GM21528 (cell line): Measurements from ENCODE around the gene MRFAP1.
A peak's percentile ranks its signal among the peaks of the same experiment; 100 is the strongest.

Source experiments
- ATAC-seq: cut with Tn5 transposase; IDR thresholded peaks from one replicate; pipeline ENCODE4 v1.9.1; 2021; ENCODE audit warnings: mild to moderate bottlenecking, moderate library complexity; ENCODE audit not compliant: unreplicated experiment, low FRiP score

The MRFAP1 gene

GRCh38 chr4:6640292-6641163, at the start of gene MRFAP1:
MRFAP1 (plus strand) TSS chr4:6640685; CDS start chr4:6640863, 178 bp downstream.
- ATAC-seq = peak; percentile 82

GRCh38 chr4:6591313-6591712, 49.2 kb upstream of the MRFAP1 start:
- ATAC-seq = no peak

- ATAC-seq = no peak
These were observed 48.7 kb upstream of the MRFAP1 start for GRCh38 chr4:6591781-6592180.

DNA sequence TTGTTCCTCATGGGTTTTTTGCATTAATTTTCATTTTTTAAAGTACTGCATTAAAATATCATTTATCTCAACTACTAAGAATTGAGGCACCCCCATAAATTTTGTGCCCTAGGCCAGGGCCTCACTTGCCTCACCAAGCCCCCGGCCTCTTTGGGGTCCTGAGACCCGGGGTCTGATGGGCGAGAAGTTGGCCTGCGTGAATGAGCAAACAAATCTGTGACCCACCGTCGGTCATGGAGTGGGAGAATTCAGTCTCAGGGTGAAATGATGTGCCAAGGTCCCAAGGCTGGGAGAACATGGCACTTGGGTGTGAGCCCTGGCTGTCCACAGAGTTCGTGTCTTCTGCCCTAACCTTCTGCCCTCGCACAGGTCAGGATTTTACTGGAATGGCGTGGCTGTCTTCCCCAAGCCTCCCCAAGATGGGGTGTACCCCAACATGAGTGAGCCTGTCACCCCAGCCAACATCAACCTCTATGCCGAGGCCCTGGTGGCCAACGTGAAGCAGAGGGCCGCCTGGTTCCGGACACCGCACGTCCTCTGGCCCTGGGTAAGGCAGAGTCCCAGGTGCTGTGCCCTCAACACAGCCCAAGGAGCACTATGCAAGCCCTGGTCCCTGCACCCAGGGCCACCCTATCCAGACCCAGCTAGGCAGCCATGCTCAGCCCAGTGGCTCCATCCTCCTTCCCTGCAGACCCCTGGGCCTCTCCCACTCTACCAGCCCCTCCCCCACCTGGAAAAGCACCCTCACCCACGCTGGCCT, 47.5 kb upstream of the MRFAP1 start:
- no peak for ATAC-seq

DNA sequence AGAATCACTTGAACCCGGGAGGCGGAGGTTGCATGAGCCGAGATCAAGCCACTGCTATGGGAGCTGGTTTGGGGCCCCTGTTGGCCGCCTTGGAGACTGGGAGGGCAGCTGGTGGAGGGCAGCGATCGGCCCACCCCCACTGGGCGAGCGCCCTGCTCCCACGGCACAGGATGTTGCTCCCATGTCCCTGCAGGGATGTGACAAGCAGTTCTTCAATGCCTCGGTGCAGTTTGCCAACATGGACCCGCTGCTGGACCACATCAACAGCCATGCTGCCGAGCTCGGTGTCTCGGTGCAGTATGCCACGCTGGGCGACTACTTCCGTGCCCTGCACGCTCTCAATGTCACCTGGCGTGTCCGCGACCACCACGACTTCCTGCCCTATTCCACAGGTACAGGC, 46.1 kb upstream of the MRFAP1 start:
- no peak for ATAC-seq

GRCh38 chr4:6594826-6595355, 45.6 kb upstream of the MRFAP1 start:
- no peak for ATAC-seq

DNA sequence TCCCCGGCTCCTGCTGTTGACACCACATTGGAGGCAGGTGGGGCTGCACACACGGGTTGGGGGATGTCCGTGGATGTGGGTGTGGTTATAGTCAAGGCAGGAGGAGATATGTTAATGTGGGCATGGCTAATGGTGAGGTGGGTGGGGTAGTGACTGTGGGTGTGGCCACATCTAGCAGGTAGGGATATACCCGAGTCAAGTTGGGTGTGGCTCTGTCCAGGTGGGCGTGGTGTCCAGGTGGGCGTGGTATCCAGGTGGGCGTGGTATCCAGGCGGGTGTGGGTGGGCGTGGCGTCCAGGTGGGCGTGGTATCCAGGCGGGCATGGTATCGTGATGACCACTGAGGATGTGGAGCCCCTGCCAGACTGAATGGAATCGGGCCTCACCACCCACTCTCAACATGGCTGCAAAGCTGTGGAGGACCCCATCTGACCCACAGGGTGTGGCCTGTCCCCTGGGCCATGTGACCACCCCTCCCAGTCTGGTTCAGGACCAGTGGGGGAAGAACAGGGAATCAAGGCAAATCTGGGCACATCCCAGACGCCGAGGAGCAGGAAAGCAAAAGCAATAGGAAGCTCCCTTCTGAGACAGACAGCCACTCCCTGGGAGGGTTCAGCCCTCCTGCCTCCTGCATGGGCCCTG, 44.5 kb upstream of the MRFAP1 start:
- no peak for ATAC-seq

GRCh38 chr4:6596948-6597347, 43.5 kb upstream of the MRFAP1 start:
- no peak for ATAC-seq

DNA sequence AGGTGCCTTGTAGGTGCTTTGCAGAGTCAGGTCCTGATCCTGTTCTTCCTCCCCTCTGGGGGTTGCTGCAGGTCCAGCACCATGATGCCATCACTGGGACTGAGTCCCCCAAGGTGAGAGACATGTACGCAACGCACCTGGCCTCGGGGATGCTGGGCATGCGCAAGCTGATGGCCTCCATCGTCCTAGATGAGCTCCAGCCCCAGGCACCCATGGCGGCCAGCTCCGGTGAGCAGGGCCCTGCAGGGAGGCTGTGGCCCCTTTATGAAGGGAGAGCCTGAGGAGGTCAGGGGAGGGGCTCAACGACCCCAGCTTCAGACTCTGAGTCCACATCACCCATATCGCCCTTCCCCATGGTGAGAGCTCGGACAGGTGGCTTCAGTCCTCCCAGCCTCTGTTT, 42.4 kb upstream of the MRFAP1 start:
- no peak for ATAC-seq

DNA sequence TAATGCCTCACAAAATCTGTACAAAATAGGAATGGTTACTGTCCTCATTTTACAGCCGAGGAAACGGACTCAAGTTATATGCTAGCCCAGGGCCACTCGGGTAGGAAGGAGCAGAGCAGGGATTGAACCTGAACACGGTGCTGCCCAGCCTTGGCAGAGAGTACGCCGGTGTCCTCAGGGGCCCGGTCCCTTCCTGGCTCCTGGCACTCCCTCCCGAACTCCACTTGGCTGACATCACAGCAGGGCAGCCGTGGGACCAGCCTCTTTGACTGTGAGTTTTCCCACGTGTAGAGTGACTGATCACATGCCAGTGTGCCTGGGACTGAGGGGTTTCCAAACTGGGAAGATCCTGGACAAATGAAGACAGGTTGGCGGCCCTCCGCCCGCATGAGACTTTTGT, 41.8 kb upstream of the MRFAP1 start:
- ATAC-seq = no peak

- no peak for ATAC-seq
These were observed 38.7 kb upstream of the MRFAP1 start for GRCh38 chr4:6601661-6602250.

GRCh38 chr4:6602289-6602688, 38.2 kb upstream of the MRFAP1 start:
- no peak for ATAC-seq

GRCh38 chr4:6603128-6603527, 37.4 kb upstream of the MRFAP1 start:
- no peak for ATAC-seq

- ATAC-seq = no peak
These were observed 35.4 kb upstream of the MRFAP1 start for GRCh38 chr4:6605114-6605513.

GRCh38 chr4:6605605-6606004, 34.9 kb upstream of the MRFAP1 start:
- ATAC-seq = no peak

GRCh38 chr4:6606465-6607235, 33.8 kb upstream of the MRFAP1 start:
- no peak for ATAC-seq

- no peak for ATAC-seq
These were observed 33.0 kb upstream of the MRFAP1 start for GRCh38 chr4:6607368-6608055.

DNA sequence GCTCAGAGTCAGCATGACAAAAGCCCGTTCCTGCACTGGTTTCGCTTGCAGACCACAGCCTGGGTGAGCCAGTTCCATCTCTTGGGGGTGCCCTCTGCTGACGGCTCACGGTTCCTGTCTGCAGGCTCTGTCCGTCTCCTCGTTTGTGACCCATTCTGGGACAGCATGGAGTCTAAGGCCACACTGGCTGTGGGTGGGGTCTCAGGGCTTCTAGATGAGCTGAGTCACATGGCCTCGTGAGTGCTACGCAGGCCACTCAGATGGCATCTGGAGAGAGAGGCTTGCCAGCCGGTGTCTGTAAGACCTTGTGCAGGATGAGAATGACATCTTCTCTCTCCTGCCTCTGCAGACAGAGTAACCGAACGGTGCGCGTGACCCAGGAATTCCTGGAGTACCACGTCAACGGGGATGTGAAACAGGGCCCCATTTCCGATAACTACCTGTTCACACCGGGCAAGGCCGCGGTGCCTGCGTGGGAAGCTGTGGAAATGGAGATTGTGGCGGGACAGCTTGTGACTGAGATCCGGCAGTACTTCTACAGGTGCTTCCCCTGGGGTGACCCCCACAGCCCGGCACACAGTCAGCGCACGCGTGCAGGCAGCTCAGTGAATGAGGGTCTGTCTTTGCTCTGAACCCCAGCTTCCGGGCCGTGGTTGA, 31.6 kb upstream of the MRFAP1 start:
- ATAC-seq = no peak
